CD4-positive, alpha-beta T cell treated with Interleukin-17A for 1 hour (primary cell): ENCODE data around the gene MAN2C1.
"Not testable (repeated sequence)": the region's sequence is repeated elsewhere in the genome, so short reads cannot be mapped to it uniquely, and the experiment has no call there.

Source experiments
- DNase-seq: peaks from one replicate; pipeline ENCODE4 v3.0.0-alpha.2; 2020

MAN2C1 gene

GRCh38 chr15:75360856-75361255, 7.6 kb downstream of the MAN2C1 start:
- no peak for DNase-seq

- no peak for DNase-seq
Measured at GRCh38 chr15:75360391-75360790, 8.0 kb downstream of the MAN2C1 start.

GRCh38 chr15:75359537-75360250, 8.7 kb downstream of the MAN2C1 start:
- DNase-seq = no peak

- DNase-seq = no peak
Measured at GRCh38 chr15:75358771-75359536, 9.5 kb downstream of the MAN2C1 start.

- DNase-seq = no peak
Measured at GRCh38 chr15:75357976-75358673, 10.3 kb downstream of the MAN2C1 start.

DNA sequence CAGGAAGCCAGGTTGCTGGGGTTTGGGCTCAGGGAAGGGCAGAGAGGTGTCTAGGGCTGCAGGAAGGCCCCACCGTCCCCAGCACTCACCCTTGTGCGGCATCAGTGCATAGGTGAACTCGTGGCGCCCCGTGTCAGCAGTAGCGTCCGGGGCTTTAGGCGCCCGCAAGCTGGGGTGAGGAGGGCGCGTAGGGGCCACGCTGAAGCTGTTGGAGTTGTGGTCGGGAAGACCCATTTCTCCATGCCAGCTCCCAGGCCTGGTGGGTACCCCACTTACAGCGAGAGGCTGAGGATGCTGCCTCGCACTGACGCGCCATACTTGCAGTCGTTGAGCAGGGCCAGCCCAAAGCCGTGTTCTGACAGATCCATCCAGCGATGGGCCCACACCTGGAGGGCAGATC, 11.9 kb downstream of the MAN2C1 start:
- DNase-seq = no peak

- no peak for DNase-seq
Measured at GRCh38 chr15:75356006-75356405, 12.4 kb downstream of the MAN2C1 start.

DNA sequence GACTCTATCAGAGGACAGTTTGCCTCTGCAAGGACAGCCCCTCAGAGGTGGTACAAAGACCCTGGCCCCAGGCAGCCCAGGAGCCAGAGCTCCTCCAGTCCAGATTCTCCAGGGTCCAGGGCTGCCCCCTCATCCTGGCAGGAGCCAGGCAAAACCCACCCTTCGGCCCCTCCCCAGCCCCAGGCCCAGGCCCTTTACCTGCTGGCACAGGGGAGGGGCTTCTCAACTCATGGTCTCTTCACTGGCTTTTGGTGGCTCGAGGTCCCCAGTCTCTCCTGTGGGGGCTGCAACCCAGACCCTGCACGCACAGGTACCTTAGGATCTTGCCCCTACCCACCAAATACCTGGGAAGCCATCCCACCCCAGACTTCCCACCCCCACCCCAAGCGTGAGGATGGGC, 13.0 kb downstream of the MAN2C1 start:
- DNase-seq = no peak

- DNase-seq = no peak
Measured at GRCh38 chr15:75354454-75354853, 14.0 kb downstream of the MAN2C1 start.

DNA sequence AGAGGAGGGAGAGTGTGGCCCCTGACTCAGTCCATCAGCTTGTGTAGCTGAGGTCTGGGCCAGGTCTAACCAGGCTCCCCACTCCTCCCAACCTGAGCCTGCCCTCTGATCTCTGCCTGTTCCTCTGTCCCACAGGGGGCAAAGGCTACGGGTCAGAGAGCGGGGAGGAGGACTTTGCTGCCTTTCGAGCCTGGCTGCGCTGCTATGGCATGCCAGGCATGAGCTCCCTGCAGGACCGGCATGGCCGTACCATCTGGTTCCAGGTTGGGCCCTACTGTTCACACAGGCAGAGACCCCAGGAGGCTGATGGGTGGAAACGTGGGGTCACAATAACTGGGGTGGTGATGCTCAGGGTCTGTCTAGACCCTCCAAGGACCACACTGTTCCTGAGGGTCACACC, 14.8 kb downstream of the MAN2C1 start:
- no peak for DNase-seq

- no peak for DNase-seq
Measured at GRCh38 chr15:75352186-75353080, 16.0 kb downstream of the MAN2C1 start.

GRCh38 chr15:75350601-75351361, 17.6 kb downstream of the MAN2C1 start:
- DNase-seq = no peak

DNA sequence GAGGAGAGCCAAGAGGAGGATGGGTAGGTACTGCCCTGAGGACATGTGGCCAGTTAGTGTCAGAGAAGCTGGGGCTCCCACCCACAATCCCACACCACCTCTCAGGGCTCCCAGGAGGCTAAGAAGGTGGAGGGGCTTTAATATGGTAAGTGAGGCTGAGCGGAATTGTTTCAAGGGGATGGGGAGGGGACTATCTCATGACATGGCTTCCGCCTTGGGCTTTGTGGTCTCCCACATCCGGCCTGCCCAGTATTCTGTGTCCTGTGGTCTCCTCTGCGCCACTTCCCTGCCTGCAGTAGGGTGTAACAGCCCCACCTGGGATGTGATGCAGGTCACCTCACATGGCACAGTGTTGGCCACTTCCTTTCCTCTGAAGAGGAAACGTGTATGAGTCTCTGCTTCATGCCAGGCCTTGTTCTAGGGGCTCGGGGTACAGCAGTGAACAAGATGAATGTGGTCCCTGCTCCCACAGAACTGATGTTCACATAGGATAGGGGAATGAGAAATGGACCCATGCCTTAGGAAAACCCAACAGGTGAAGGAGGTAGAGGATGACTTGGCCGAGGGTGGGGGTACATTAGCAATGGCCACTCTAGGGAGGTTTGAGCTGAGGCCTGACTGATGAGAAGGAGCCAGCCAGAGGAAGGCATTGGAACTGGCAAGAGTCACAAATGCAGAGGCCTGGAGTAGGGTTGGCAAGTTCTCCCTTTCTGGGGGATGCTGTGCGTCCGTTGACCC, 18.4 kb downstream of the MAN2C1 start:
- DNase-seq = peak; percentile 88

- not testable (repeated sequence) for DNase-seq
Measured at GRCh38 chr15:75349351-75349669, 19.1 kb downstream of the MAN2C1 start.

- no peak for DNase-seq
Measured at GRCh38 chr15:75348562-75349350, 19.7 kb downstream of the MAN2C1 start.

DNA sequence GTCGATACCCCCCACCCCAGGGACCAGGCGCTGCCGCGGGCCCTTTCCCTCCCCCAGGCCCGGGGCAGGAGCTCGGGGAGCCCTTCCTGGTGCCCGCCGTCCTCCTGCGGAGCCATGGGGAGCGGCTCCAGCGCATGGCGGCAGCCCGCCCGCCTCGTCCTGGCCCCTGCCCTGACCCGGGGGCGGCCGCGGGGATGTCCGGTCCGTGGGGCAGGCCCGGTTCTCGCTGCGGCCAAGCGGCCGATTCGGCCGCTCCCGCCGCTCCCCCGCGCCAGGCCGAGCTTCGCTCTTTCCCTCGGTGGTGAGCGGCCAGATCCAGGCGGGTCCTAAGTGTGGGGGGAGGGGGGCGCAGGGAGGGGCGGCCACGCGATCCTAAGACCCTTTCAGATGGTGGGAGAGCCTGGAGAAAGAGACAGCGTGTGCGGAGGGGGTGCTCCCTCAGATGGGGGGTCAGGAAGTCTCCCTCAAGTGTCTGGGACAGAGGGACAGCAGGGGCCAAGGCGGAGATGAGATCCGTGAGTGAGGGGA, 20.3 kb downstream of the MAN2C1 start:
- DNase-seq = no peak

DNA sequence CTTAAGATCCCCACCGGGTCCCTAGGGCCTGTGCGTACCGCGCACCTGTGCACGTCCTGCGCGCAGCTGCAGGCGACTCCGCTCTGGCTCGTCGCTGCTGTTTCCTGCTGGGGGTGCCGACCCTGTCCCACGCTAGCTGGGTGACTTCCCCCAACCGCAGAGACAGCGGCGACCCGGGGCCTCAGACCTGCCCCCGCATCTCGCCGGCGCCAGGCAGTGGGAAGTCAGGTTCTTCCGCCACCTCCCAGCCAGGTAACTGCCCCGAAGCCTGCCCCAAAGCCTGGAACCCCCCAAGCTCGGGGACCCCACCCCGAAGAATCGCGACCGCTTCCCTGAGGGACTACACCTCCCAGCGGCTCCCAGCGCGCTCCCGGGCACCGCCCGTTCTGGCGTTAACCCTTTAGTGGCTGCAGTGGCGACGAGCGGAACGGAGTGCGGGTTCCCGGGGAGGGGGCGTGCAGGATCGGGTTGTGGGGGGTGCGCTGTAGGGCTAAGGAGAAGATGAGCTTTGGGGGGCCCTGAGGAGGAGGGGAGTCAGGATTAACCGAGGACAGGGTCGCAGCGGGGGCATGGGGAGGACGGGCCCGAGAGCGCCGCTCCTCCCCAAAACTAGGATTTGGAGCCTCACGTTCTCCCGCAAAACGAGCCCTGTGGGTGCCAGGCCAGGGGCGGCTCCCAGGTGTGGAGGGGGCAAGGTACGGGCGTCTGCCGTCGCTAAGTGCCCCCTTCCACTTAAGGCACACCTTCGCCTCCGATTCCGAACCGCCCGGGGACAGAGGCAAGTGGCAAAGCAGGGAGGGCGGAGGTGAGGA, 21.0 kb downstream of the MAN2C1 start:
- peak; percentile 59 for DNase-seq

DNA sequence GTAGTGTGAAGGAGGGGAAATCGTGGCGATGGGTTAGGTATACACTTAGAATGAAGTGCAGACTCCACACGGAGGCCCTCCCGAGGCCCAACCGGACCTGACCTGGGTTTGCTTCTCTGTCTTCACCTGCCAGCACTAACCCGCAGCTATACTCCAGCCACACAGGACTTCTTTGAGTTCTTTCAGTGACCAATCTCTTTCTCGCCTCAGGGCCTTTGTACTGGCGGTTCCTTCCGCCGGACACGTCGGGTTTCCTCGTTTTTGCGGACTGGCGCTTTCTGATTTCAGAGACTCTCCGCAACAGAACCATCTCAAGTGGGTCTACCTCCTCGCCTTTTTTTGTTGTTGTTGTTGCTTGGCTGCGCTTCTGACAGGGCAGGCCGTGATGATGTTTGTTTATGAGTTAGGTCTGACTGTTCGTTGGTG, 21.6 kb downstream of the MAN2C1 start, which contains the start of gene NEIL1:
Gene NEIL1, plus strand, starts transcription at position 244 of the 426 bp plus-strand sequence. CDS start 1,867 bp downstream, outside the sequence.
- DNase-seq = no peak

DNA sequence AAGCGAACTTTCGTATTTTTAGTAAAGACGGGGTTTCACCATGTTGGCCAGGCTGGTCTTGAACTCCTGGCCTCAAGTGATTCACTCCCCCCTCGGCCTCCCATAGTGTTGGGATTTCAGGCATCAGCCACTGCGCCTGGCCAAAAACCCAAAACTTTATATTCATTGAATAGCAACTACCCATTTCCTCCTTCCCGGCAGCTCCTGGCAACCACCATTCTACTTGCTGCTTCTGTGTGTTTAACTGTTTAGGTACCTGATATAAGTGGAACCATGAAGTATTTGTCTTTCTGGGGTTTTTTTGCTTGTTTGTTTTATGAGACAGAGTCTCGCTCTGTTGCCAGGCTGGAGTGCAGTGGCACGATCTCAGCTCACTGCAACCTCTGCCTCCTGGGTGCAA, 24.5 kb downstream of the MAN2C1 start:
- DNase-seq = not testable (repeated sequence)
